ENCODE data around the gene RALBP1. TPM values are rescaled to one million over a fixed set of nuclear protein-coding genes. Genes with fewer than 3 reads are reported as not detected.

The RALBP1 gene
- total RNA-seq, 4 donors from 2014 or later: 18.8 to 67.8 (median 30.0) TPM

- TF ChIP-seq CTCF (IDR thresholded peaks at IDR 0.05): no peak
- no peak for TF ChIP-seq POLR2A (IDR thresholded peaks at IDR 0.05)
- Histone ChIP-seq H3K36me3 (no peaks in the 10 kb centered on the region), H3K4me3 (no peak overlapping the region), H3K9me3 (no peaks in the 10 kb centered on the region), H3K27me3 (no peaks in the 10 kb centered on the region), H3K4me1 (no peaks in the 10 kb centered on the region), H3K27ac (no peak overlapping the region)
- intact Hi-C loops (cut with DNase I; ENCODE audit: low total_unique reads): no loop called here
- DNase-seq: no peak
Observed at GRCh38 chr18:9571546-9571945, 96.2 kb downstream of the RALBP1 start.

GRCh38 chr18:9574473-9575115, 99.3 kb downstream of the RALBP1 start:
- intact Hi-C loops (cut with DNase I; ENCODE audit: low total_unique reads): no loop called here
- no peak for DNase-seq
- Histone ChIP-seq H3K36me3 (no peaks in the 10 kb centered on the region), H3K4me1 (no peaks in the 10 kb centered on the region), H3K9me3 (no peaks in the 10 kb centered on the region), H3K27ac (no peak overlapping the region), H3K27me3 (no peaks in the 10 kb centered on the region), H3K4me3 (no peak overlapping the region)
- TF ChIP-seq CTCF (IDR thresholded peaks at IDR 0.05) (no peak), POLR2A (IDR thresholded peaks at IDR 0.05) (no peak)

GRCh38 chr18:9575558-9575957, 100.2 kb downstream of the RALBP1 start:
- no peak for TF ChIP-seq POLR2A (IDR thresholded peaks at IDR 0.05)
- TF ChIP-seq CTCF (IDR thresholded peaks at IDR 0.05): peak; percentile 57 to 85 (median 74)
- Histone ChIP-seq H3K9me3 (no peaks in the 10 kb centered on the region), H3K27ac (no peak overlapping the region), H3K4me3 (no peak overlapping the region), H3K27me3 (no peaks in the 10 kb centered on the region), H3K4me1 (no peaks in the 10 kb centered on the region), H3K36me3 (no peaks in the 10 kb centered on the region)
- peak; percentile 42 to 81 for DNase-seq
- intact Hi-C loops (cut with DNase I; ENCODE audit: low total_unique reads): no loop called here

- Histone ChIP-seq H3K9me3 (no peaks in the 10 kb centered on the region), H3K36me3 (no peaks in the 10 kb centered on the region), H3K27ac (no peak overlapping the region), H3K4me1 (no peaks in the 10 kb centered on the region), H3K4me3 (no peak overlapping the region), H3K27me3 (no peaks in the 10 kb centered on the region)
- no peak for TF ChIP-seq CTCF (IDR thresholded peaks at IDR 0.05)
- TF ChIP-seq POLR2A (IDR thresholded peaks at IDR 0.05): no peak
- no peak for DNase-seq
- intact Hi-C loops (cut with DNase I; ENCODE audit: low total_unique reads): no loop called here
Observed at GRCh38 chr18:9577361-9577760, 102.0 kb downstream of the RALBP1 start.

GRCh38 chr18:9578306-9578705, 103.0 kb downstream of the RALBP1 start:
- H3K27ac ChIP-seq: no peak overlapping the region
- no peaks in the 10 kb centered on the region for H3K9me3 ChIP-seq
- H3K4me3 ChIP-seq: no peak overlapping the region
- no peaks in the 10 kb centered on the region for H3K27me3 ChIP-seq
- no peaks in the 10 kb centered on the region for H3K36me3 ChIP-seq
- H3K4me1 ChIP-seq: no peaks in the 10 kb centered on the region
- no peak for TF ChIP-seq CTCF (IDR thresholded peaks at IDR 0.05)
- no peak for TF ChIP-seq POLR2A (IDR thresholded peaks at IDR 0.05)
- no peak for DNase-seq
- intact Hi-C loops (cut with DNase I; ENCODE audit: low total_unique reads): no loop called here
